ENCODE measurements around the gene COL6A2. TPM values are rescaled to one million over a fixed set of nuclear protein-coding genes. Genes with fewer than 3 reads are reported as not detected.
A peak's percentile ranks its signal among the peaks of the same experiment; 100 is the strongest.

Gene COL6A2
- total and polyA plus RNA-seq, 2 of the 13 experiments (the other 11 are each of a cell fraction or from before 2014, with no cell fraction given): 0.07 to 0.41 TPM

DNA sequence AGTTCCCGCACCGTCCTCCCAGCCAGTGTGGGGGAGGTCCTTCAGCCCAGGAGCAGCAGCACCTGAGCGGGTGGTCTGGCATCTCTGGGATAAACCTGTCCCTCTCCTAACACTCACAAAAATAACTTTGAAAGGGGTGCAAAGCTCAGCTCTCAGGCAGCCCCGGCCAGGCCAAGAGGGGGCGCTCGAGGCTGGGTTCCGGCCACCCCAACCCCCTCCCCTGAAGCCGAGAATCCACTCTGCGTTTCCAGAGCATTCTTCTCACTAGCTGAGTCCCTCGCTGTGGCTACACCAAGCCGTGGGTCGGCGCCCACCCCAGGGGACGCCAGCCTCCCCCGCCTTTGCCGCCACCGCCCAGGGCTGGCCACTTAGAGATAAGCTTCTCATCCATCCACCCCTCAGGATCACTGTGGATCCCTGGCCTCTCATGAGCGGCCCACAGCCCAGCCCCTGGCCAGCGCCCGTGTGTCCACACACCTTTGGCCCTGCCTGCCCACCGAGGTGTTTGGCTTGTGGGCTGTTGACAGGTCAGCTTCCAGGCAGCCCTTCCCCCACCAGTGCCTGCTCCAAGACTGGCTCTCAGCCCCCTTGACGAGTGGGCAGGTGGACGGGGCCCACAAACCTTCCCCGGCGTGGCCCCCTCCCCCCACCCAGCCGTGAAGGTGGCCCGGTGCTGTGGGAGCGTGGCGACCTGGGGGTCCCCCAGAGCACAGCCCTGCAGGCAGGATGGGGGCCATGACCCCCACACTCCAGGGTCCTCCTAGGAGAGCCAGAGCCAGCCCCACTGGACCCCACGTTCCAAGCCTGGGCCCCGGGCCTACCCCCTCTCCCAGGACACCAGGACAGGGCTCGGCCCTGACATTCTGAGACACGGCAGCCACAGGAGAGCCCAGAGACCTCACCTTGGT is 55.6 kb downstream of the COL6A2 start (continued):
- TF ChIP-seq, protein P1, sequence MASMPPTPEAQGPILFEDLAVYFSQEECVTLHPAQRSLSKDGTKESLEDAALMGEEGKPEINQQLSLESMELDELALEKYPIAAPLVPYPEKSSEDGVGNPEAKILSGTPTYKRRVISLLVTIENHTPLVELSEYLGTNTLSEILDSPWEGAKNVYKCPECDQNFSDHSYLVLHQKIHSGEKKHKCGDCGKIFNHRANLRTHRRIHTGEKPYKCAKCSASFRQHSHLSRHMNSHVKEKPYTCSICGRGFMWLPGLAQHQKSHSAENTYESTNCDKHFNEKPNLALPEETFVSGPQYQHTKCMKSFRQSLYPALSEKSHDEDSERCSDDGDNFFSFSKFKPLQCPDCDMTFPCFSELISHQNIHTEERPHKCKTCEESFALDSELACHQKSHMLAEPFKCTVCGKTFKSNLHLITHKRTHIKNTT (CRISPR knock-in tag; IDR thresholded peaks at IDR 0.05): no peak
- TF ChIP-seq, protein P2, sequence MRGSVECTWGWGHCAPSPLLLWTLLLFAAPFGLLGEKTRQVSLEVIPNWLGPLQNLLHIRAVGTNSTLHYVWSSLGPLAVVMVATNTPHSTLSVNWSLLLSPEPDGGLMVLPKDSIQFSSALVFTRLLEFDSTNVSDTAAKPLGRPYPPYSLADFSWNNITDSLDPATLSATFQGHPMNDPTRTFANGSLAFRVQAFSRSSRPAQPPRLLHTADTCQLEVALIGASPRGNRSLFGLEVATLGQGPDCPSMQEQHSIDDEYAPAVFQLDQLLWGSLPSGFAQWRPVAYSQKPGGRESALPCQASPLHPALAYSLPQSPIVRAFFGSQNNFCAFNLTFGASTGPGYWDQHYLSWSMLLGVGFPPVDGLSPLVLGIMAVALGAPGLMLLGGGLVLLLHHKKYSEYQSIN (CRISPR knock-in tag; IDR thresholded peaks at IDR 0.05; ENCODE audit: borderline replicate concordance): no peak
- TF ChIP-seq, protein P3, sequence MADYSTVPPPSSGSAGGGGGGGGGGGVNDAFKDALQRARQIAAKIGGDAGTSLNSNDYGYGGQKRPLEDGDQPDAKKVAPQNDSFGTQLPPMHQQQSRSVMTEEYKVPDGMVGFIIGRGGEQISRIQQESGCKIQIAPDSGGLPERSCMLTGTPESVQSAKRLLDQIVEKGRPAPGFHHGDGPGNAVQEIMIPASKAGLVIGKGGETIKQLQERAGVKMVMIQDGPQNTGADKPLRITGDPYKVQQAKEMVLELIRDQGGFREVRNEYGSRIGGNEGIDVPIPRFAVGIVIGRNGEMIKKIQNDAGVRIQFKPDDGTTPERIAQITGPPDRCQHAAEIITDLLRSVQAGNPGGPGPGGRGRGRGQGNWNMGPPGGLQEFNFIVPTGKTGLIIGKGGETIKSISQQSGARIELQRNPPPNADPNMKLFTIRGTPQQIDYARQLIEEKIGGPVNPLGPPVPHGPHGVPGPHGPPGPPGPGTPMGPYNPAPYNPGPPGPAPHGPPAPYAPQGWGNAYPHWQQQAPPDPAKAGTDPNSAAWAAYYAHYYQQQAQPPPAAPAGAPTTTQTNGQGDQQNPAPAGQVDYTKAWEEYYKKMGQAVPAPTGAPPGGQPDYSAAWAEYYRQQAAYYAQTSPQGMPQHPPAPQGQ (CRISPR knock-in tag; IDR thresholded peaks at IDR 0.05; ENCODE audit: borderline replicate concordance): 0 out of 2 replicates have a peak, but pooled peaks have one; percentile 14
- no peak for TF ChIP-seq PHF5A (CRISPR knock-in tag; IDR thresholded peaks at IDR 0.05; ENCODE audit: low read depth, unreplicated experiment)
- no peak for TF ChIP-seq ZNF816 (CRISPR knock-in tag; IDR thresholded peaks at IDR 0.05; ENCODE audit: borderline replicate concordance)
- no peak for TF ChIP-seq ZNF878 (CRISPR knock-in tag; IDR thresholded peaks at IDR 0.05)
- no peak for TF ChIP-seq KDM4B (CRISPR knock-in tag; IDR thresholded peaks at IDR 0.05)
- TF ChIP-seq ZNF670 (CRISPR knock-in tag; IDR thresholded peaks at IDR 0.05; ENCODE audit: borderline replicate concordance): no peak
- TF ChIP-seq ATF6 (CRISPR knock-in tag; conservative IDR thresholded peaks at IDR 0.05): no peak
- TF ChIP-seq BCLAF1 (IDR thresholded peaks at IDR 0.05): no peak
- TF ChIP-seq TFAP4 (IDR thresholded peaks at IDR 0.05; ENCODE audit: borderline replicate concordance, low read depth): no peak
- peak; percentile 39; the same call in 1 of the 2 replicates for TF ChIP-seq ZNF891 (CRISPR knock-in tag; IDR thresholded peaks at IDR 0.05)
- no peak for TF ChIP-seq ZNF672 (CRISPR knock-in tag; IDR thresholded peaks at IDR 0.05)
- peak; percentile 28; the same call in 1 of the 2 replicates for TF ChIP-seq TIGD3 (CRISPR knock-in tag; IDR thresholded peaks at IDR 0.05; ENCODE audit: borderline replicate concordance)
- peak; percentile 59 for TF ChIP-seq RBM39 (IDR thresholded peaks at IDR 0.05; ENCODE audit: low read depth, low read length, poor library complexity, severe bottlenecking)
